Kidney epithelial cell (primary cell): ENCODE results near the gene STK11. TPM values are rescaled to one million over a fixed set of nuclear protein-coding genes. Genes with fewer than 3 reads are reported as not detected.

Experiments used
- DNase-seq: peaks from one replicate; pipeline ENCODE4 v3.0.0-alpha.2; 2010; ENCODE audit warnings: low read depth
- H3K27me3 ChIP-seq: 2 replicates; pipeline ENCODE4 v1.6.0; 2011; ENCODE audit warnings: low read length; ENCODE audit not compliant: control insufficient read depth, insufficient read depth
- H3K36me3 ChIP-seq: 2 replicates; pipeline ENCODE4 v1.5.1; 2011; ENCODE audit warnings: low read length; ENCODE audit not compliant: control insufficient read depth, insufficient read depth
- H3K4me3 ChIP-seq: 2 replicates; pipeline ENCODE4 v1.5.1; 2011; ENCODE audit warnings: low read depth, mild to moderate bottlenecking, control low read depth, low read length
- CTCF ChIP-seq: IDR thresholded peaks from 2 replicates; pipeline ENCODE4 v1.5.1; 2011; ENCODE audit warnings: mild to moderate bottlenecking, moderate library complexity, low read length, control low read depth, inconsistent platforms; ENCODE audit not compliant: insufficient read depth, poor library complexity, severe bottlenecking
- total RNA-seq: library from RNA; depleted of rRNA; stranded (reverse); fragments of >200 nt; gene quantifications from 2 replicates; pipeline ENCODE4 v1.2.3, GENCODE V29; 2015

The STK11 gene
- total RNA-seq, 1 donor from 2014 or later, result 78.3 TPM

DNA sequence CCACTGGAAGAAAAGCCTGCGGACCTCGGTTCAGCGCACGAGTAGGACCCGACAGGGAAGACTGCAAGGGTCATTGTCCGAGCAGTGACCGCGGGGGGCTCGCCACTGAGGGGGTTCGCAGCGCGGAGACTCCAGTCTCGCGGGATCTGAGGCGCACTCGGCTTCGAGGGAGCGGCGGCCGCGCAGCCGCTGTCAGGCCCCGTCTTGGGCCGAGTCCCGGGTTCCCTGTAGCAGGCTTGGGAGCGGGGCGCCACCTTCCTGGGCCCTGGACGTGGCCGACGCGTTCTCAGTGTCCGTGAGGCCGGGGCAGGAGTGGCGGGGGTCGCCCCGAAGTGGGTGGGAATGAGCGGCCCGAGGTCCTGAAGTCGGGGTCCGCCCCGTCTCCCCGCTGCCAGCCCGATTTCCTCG is 69.3 kb downstream of the STK11 start:
- no peak for DNase-seq
- TF ChIP-seq CTCF, result no peak
- H3K27me3 ChIP-seq, result no peaks in the 10 kb centered on the region
- H3K36me3 ChIP-seq, result peaks cover 7% of the 10 kb centered on the region
- peak overlapping the region; percentile 56 for H3K4me3 ChIP-seq

DNA sequence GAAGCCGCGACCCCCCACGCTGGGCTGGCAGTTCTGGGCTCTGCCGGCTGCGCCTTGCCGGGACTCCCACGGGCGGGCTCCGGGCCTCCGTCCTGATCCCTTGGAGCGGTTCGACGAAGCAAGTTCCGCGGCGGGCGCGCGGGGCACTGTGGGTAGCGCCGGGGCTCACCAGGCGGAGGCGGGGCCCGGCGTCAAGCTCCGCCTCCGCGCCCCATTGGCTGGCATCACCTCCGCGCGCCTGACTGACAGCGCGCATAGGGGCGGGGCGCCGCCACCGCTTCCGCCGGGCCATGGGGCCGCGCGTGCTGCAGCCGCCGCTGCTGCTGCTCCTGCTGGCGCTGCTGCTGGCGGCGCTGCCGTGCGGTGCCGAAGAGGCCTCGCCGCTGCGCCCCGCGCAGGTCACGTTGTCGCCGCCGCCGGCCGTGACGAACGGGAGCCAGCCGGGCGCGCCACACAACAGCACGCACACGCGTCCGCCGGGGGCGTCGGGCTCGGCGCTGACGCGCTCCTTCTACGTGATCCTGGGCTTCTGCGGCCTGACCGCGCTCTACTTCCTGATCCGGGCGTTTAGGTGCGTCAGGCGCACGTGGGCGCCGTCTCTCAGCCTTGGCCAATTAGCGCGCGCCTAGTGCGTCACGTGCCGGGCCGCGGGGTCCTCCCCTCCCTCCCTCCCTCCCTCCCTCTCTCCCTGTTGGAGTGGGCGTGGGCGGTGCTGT is 69.8 kb downstream of the STK11 start, which contains the start of gene FAM174C:
Gene FAM174C (plus strand): TSS at position 271 of the 716 bp plus-strand sequence. CDS start 20 bp downstream, at position 291.
- Histone ChIP-seq H3K36me3 (peaks cover 7% of the 10 kb centered on the region), H3K4me3 (peak within 1 kb of the TSS; percentile 56), H3K27me3 (no peaks in the 10 kb centered on the region)
- TF ChIP-seq CTCF, result no peak
- DNase-seq, result peak; percentile 74

- peak overlapping the region; percentile 56 for H3K4me3 ChIP-seq
- H3K36me3 ChIP-seq, result peaks cover 7% of the 10 kb centered on the region
- no peak for TF ChIP-seq CTCF
- H3K27me3 ChIP-seq, result no peaks in the 10 kb centered on the region
- no peak for DNase-seq
These were observed 70.5 kb downstream of the STK11 start for GRCh38 chr19:1275976-1276627.

DNA sequence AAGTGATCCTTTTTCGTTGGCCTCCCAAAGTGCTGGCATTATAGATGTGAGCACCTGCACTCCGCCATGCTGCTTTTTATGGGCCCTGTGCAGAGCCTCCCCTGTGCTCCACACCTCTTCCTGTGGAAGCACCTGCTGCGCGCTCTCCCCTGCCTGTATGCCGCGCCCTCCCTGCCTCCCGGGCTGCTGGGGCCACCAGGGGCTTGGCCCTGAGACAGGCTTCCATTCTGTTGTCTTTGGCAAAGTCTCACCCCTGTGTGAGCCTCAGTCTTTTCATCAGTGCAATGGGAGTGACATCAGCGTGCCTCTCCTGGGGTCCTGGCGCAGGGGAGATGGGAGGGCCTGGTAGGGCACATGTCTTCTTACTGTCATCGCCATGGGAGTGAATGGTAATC is 71.0 kb downstream of the STK11 start:
- Histone ChIP-seq H3K36me3 (peaks cover 7% of the 10 kb centered on the region), H3K27me3 (no peaks in the 10 kb centered on the region), H3K4me3 (no peak overlapping the region)
- DNase-seq, result no peak
- TF ChIP-seq CTCF, result no peak

- H3K4me3 ChIP-seq, result no peak overlapping the region
- no peak for DNase-seq
- TF ChIP-seq CTCF, result no peak
- H3K27me3 ChIP-seq, result no peaks in the 10 kb centered on the region
- peaks cover 5% of the 10 kb centered on the region for H3K36me3 ChIP-seq
These were observed 71.5 kb downstream of the STK11 start for GRCh38 chr19:1277061-1277460.

Other genes with a start within 250 kb of the STK11 start
- 54.6 and 65.0 TPM in 2 replicates for gene WDR18, start 221.4 kb upstream of the STK11 start, total RNA-seq
- gene GRIN3B, start 205.4 kb upstream of the STK11 start, total RNA-seq, result 0.08 and 1.6 TPM in 2 replicates
- gene TMEM259, start 184.7 kb upstream of the STK11 start, total RNA-seq, result 204 and 221 TPM in 2 replicates
- gene RNU6-2, start 184.3 kb upstream of the STK11 start, total RNA-seq, result not detected in 2 replicates
- 285 and 314 TPM in 2 replicates for gene CNN2, start 179.2 kb upstream of the STK11 start, total RNA-seq
- gene ABCA7, start 165.7 kb upstream of the STK11 start, total RNA-seq, result 16.4 and 17.0 TPM in 2 replicates
- 1.4 and 4.2 TPM in 2 replicates for gene ARHGAP45, start 138.6 kb upstream of the STK11 start, total RNA-seq
- 204 and 267 TPM in 2 replicates for gene POLR2E, start 110.4 kb upstream of the STK11 start, total RNA-seq
- 538 and 611 TPM in 2 replicates for gene GPX4, start 101.8 kb upstream of the STK11 start, total RNA-seq
- gene SBNO2, start 31.5 kb upstream of the STK11 start, total RNA-seq, result 48.8 and 56.7 TPM in 2 replicates
- gene CBARP, start 32.2 kb downstream of the STK11 start, total RNA-seq, result 5.1 and 10.5 TPM in 2 replicates
- 55.3 and 69.8 TPM in 2 replicates for gene ATP5F1D, start 36.0 kb downstream of the STK11 start, total RNA-seq
- 66.8 and 69.4 TPM in 2 replicates for gene MIDN, start 42.8 kb downstream of the STK11 start, total RNA-seq
- 298 and 403 TPM in 2 replicates for gene CIRBP, start 63.6 kb downstream of the STK11 start, total RNA-seq
- gene FAM174C, start 69.8 kb downstream of the STK11 start, total RNA-seq, result 58.5 and 75.0 TPM in 2 replicates
- 3.1 and 5.3 TPM in 2 replicates for gene EFNA2, start 80.1 kb downstream of the STK11 start, total RNA-seq
- gene NDUFS7, start 178.1 kb downstream of the STK11 start, total RNA-seq, result 165 and 189 TPM in 2 replicates
- 17.5 and 20.3 TPM in 2 replicates for gene GAMT, start 195.8 kb downstream of the STK11 start, total RNA-seq
- 74.5 and 77.0 TPM in 2 replicates for gene DAZAP1, start 201.8 kb downstream of the STK11 start, total RNA-seq
- gene RPS15, start 232.6 kb downstream of the STK11 start, total RNA-seq, result 1,778 and 3,178 TPM in 2 replicates
- gene APC2, start 244.3 kb downstream of the STK11 start, total RNA-seq, result not detected in 2 replicates